Right lung (tissue), 5 donors: Measurements from ENCODE around the gene ECM1. TPM values are rescaled to one million over a fixed set of nuclear protein-coding genes. Genes with fewer than 3 reads are reported as not detected.
A peak's percentile ranks its signal among the peaks of the same experiment; 100 is the strongest.

Experiments
- DNase-seq, 2 donors: peaks; one replicate each; pipeline ENCODE4 v3.0.0-alpha.2; 2013
- polyA plus RNA-seq, 5 donors: library from polyadenylated mRNA; unstranded; fragments of 120-200 nt; gene quantifications; one replicate each; pipeline versions ENCODE4 v1.2.1 to v1.2.3, GENCODE V29; 2013; ENCODE audit warnings: inconsistent platforms in 1 of 5, low replicate concordance in 1 of 5; ENCODE audit not compliant: insufficient read length in 5 of 5, insufficient read depth in 1 of 5

Gene ECM1
- polyA plus RNA-seq, 5 donors: 2.2 to 4.1 (median 3.2) TPM

DNA sequence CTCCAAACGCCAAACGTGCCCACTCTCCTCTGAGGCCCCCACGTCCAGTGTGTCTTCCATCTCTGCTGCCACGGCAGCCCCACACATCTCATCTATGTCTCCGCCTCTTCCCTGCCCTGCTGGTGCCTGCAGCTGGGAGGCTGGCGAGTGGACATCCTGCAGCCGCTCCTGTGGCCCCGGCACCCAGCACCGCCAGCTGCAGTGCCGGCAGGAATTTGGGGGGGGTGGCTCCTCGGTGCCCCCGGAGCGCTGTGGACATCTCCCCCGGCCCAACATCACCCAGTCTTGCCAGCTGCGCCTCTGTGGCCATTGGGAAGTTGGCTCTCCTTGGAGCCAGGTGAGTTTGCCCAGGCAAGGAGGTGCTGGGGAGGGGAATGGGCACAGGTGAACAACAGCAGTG is 49.9 kb downstream of the ECM1 start:
- no peak for DNase-seq

GRCh38 chr1:150558303-150558704 is 50.4 kb downstream of the ECM1 start:
- DNase-seq: no peak

GRCh38 chr1:150558761-150559655 is 51.1 kb downstream of the ECM1 start:
- DNase-seq: no peak

DNA sequence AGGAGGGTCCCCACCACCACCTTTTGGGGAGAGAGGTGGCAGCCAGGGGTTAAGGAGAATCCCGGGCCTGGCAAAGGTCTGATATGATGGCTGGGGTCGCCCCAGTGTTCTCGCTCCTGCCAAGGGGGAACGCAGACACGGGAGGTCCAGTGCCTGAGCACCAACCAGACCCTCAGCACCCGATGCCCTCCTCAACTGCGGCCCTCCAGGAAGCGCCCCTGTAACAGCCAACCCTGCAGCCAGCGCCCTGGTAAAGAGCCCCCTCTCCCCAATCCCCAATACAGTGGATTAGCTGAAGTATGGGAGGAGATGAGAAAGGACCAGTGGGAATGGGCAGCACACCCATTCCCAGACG is 51.7 kb downstream of the ECM1 start:
- no peak for DNase-seq

GRCh38 chr1:150560011-150560438 is 52.1 kb downstream of the ECM1 start:
- DNase-seq: no peak

GRCh38 chr1:150560576-150561253 is 52.8 kb downstream of the ECM1 start:
- DNase-seq: no peak

GRCh38 chr1:150561254-150561973 is 53.5 kb downstream of the ECM1 start:
- DNase-seq: peak; percentile 96 to 97

DNA sequence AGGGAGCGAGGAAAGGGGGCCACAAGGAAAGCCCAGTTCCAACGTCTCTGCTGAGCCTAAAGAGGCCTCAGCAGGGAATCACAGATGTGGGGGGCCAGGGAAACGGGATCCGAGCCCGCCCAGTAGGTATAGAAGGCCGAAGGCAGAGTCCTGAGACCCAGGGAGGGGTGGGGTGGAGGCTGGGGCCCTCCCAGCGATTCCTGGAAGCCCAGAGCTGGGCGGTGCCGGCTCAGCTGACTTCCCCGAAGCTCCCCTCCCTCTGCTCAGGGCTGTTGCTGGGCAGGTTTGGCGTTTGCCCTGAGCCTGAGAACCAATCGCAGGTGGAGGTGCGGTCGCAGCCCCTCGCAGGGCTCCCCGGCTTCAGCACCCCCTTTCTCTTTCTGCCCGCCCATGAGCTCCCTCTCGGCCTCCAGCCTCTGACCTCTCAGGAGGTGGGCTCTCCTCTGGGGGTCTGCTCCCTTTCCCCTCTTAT is 54.1 kb downstream of the ECM1 start:
- peak; percentile 90 to 92 for DNase-seq

DNA sequence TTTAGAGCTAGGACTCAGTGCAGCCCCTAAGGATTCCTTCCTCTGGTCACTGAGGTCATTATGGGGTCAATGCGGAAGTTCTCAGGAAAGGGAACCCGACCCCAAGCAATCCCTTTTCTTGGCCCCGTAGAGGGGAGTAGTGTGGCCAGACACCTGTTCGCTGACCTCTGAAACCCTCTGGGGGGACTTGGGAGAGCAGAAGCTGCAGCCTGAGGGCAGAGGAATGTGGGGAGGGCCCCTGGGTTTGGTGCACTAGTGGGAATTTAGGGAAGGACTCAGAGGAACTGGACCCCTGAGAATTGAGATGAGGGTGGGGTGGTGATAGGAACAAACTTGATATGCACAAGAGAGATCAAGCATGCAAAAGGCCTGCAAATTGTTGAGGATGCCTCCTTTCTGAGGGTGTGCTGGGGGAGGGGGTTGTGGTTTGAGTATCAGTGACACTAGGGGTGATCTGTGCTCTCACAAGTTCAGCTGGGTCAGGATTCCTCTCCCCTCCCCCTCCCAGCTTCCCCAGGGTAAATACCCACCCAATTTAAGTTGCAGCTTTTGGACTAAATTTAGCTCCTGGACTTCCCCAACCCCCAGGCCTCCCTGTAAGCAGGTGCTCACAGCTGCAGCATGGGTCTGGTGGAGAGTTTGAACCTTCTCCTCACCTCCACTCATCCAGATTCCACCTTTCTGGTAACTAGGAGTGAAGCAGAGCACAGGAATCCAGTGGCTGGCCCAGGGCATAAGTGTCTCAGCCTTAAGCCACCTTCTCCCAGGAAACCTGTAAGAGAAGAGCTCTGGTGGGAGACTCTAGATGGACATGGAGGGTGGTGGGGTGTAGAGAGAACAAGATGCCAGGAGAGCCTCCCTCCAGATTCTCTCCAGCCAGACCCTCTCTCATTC is 54.8 kb downstream of the ECM1 start:
- DNase-seq: no peak

Other genes starting within 250 kb of the ECM1 start
- gene APH1A, start 239.1 kb upstream of the ECM1 start, polyA plus RNA-seq: 100 to 1,000 TPM; 172 to 195 (median 183) TPM
- 10 to 100 TPM; 60.7 to 95.3 (median 72.5) TPM for gene C1orf54, start 235.3 kb upstream of the ECM1 start, polyA plus RNA-seq
- gene CIART, start 225.6 kb upstream of the ECM1 start, polyA plus RNA-seq: 10 to 100 TPM in 1 of 5 donors, 1 to 10 TPM in 4; 7.4 to 13.0 (median 8.7) TPM
- 10 to 100 TPM; 57.5 to 65.5 (median 64.8) TPM for gene MRPS21, start 214.2 kb upstream of the ECM1 start, polyA plus RNA-seq
- gene PRPF3, start 186.6 kb upstream of the ECM1 start, polyA plus RNA-seq: 100 to 1,000 TPM; 108 to 143 (median 120) TPM
- gene RPRD2, start 144.0 kb upstream of the ECM1 start, polyA plus RNA-seq: 10 to 100 TPM; 33.9 to 43.7 (median 41.8) TPM
- 10 to 100 TPM; 21.9 to 35.0 (median 26.7) TPM for gene TARS2, start 20.7 kb upstream of the ECM1 start, polyA plus RNA-seq
- gene FALEC, start 7.6 kb downstream of the ECM1 start, polyA plus RNA-seq: under 1 TPM; 0.55 to 0.95 (median 0.76) TPM
- gene ADAMTSL4, start 41.3 kb downstream of the ECM1 start, polyA plus RNA-seq: 10 to 100 TPM; 12.4 to 24.2 (median 20.6) TPM
- 100 to 1,000 TPM; 118 to 196 (median 166) TPM for gene MCL1, start 71.5 kb downstream of the ECM1 start, polyA plus RNA-seq
- 100 to 1,000 TPM; 197 to 241 (median 224) TPM for gene ENSA, start 121.5 kb downstream of the ECM1 start, polyA plus RNA-seq
- gene GOLPH3L, start 189.0 kb downstream of the ECM1 start, polyA plus RNA-seq: 10 to 100 TPM; 30.4 to 42.0 (median 40.8) TPM
- gene HORMAD1, start 212.8 kb downstream of the ECM1 start, polyA plus RNA-seq: under 1 TPM in 2 of 5 donors, not detected in 3; 0.10 TPM